Psoas muscle (tissue), 8 donors: ENCODE measurements around the gene C1orf210. TPM values are rescaled to one million over a fixed set of nuclear protein-coding genes. Genes with fewer than 3 reads are reported as not detected.

Experiments used
- ATAC-seq, 4 donors: fragments of 200-7000 bp; cut with Tn5 transposase; one replicate each; pipeline ENCODE4 v1.9.1; 2020; ENCODE audit warnings: moderate library complexity in 3 of 4, mild to moderate bottlenecking in 2 of 4
- DNase-seq, 2 donors: peaks; one replicate each; pipeline ENCODE4 v3.0.0-alpha.2; 2020
- H3K27ac ChIP-seq: fragments of 200-600 bp; one replicate; pipeline ENCODE4 v1.8.0; 2022
- H3K27me3 ChIP-seq, 3 donors: fragments of 200-600 bp in 1 of 3; one replicate each; pipeline versions ENCODE4 v1.6.1 to v1.8.0; 2013 to 2022; ENCODE audit warnings: low read length in 2 of 3, mild to moderate bottlenecking in 2 of 3, moderate library complexity in 1 of 3; ENCODE audit not compliant: insufficient read depth in 3 of 3
- H3K36me3 ChIP-seq, 2 donors: fragments of 200-600 bp in 1 of 2; one replicate each; pipeline versions ENCODE4 v1.6.1 to v1.8.0; 2013 to 2022; ENCODE audit warnings: low read depth in 1 of 2, mild to moderate bottlenecking in 1 of 2, moderate library complexity in 1 of 2; ENCODE audit not compliant: insufficient read depth in 1 of 2
- H3K4me1 ChIP-seq: fragments of 200-600 bp; one replicate; pipeline ENCODE4 v1.8.0; 2022
- H3K4me3 ChIP-seq: fragments of 200-600 bp; one replicate; pipeline ENCODE4 v1.8.0; 2022; ENCODE audit warnings: mild to moderate bottlenecking
- H3K9me3 ChIP-seq: fragments of 200-600 bp; one replicate; pipeline ENCODE4 v1.8.0; 2022
- WGBS, 3 donors: extraction: QIAGEN DNeasy Blood & Tissue Kit; methylation state at CpG; one replicate each; pipeline versions ENCODE4 v1.1.6 to v1.1.7; 2013; 5-methylcytosine and 5-hydroxymethylcytosine counted together
- intact Hi-C, 2 donors: fragments of 100-400 bp; cut with DNase I; formaldehyde crosslinking; loops; one replicate each; pipeline versions ENCODE4 v1.11.0 to v1.14.2; 2022
- polyA plus RNA-seq, 3 donors: library from polyadenylated mRNA; stranded (reverse); fragments of 200-250 nt; gene quantifications; one replicate each; pipeline ENCODE4 v1.2.3, GENCODE V29; 2013
- total RNA-seq, 4 donors: library from RNA; stranded (reverse); fragmentation: NEBNext Ultra II Directional in 2 of 4; extraction: Animal tissue kit (Norgen Biotek cat#: 25700) in 2 of 4; gene quantifications; one replicate each; pipeline versions ENCODE4 v1.2.1 to v1.2.4, GENCODE V29; 2021 to 2023
- TF ChIP-seq, protein P1 (sequence below): fragments of 200-600 bp; IDR thresholded peaks from one replicate; pipeline ENCODE4 v1.8.0; 2022; ENCODE audit warnings: antibody characterized with exemption
- donor health status: healthy with polysubstance abuse.
- donor health status: DM: no; HTN: no; CAD: no; lungs with moderate emphysema.
- donor health status: Bipolar disorder and iron deficiency.
- donor health status: healthy.
- donor health status: DM: yes; HTN: yes; CAD: no.
- donor health status: DM: no; HTN: no; CAD: no.
- donor health status: DM: no; HTN: no; CAD: no.
- donor health status: DM: yes; HTN: yes; CAD: no.

The C1orf210 gene
- total and polyA plus RNA-seq, 7 donors: 0.12 TPM; not detected in 6

DNA sequence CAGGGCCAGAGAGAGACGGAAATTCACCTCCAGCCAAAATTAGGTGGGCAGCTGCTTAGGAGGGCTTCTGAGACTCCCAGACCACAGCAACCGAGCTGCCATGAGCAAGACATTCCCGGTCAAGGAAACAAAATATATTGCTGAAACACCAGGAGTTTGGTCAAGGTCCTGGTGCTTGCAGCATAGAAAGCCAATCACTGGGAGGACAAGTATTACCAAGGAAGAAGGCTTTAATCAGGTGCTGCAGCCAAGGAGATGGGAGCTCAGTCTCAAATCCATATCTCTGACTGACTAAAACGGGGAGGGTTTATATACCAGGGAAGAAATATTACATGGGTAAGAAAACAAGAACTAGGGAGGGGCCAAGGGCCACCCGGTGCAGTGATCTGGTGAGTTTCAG, 34.4 kb downstream of the C1orf210 start:
- H3K4me1 ChIP-seq: no peaks in the 10 kb centered on the region
- H3K9me3 ChIP-seq: no peaks in the 10 kb centered on the region
- DNase-seq: no peak
- peaks cover 0 to 6% (median 0%) of the 10 kb centered on the region in 3 donors for H3K27me3 ChIP-seq
- TF ChIP-seq, protein P1, sequence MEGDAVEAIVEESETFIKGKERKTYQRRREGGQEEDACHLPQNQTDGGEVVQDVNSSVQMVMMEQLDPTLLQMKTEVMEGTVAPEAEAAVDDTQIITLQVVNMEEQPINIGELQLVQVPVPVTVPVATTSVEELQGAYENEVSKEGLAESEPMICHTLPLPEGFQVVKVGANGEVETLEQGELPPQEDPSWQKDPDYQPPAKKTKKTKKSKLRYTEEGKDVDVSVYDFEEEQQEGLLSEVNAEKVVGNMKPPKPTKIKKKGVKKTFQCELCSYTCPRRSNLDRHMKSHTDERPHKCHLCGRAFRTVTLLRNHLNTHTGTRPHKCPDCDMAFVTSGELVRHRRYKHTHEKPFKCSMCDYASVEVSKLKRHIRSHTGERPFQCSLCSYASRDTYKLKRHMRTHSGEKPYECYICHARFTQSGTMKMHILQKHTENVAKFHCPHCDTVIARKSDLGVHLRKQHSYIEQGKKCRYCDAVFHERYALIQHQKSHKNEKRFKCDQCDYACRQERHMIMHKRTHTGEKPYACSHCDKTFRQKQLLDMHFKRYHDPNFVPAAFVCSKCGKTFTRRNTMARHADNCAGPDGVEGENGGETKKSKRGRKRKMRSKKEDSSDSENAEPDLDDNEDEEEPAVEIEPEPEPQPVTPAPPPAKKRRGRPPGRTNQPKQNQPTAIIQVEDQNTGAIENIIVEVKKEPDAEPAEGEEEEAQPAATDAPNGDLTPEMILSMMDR: no peak
- WGBS, 3 donors: 81 to 85% (median 84%) methylated on average over 5 of the region's 5 CpGs
- no peak for ATAC-seq
- H3K36me3 ChIP-seq: no peaks in the 10 kb centered on the region
- intact Hi-C loops: no loop called here
- no peak overlapping the region for H3K27ac ChIP-seq
- no peak overlapping the region for H3K4me3 ChIP-seq

DNA sequence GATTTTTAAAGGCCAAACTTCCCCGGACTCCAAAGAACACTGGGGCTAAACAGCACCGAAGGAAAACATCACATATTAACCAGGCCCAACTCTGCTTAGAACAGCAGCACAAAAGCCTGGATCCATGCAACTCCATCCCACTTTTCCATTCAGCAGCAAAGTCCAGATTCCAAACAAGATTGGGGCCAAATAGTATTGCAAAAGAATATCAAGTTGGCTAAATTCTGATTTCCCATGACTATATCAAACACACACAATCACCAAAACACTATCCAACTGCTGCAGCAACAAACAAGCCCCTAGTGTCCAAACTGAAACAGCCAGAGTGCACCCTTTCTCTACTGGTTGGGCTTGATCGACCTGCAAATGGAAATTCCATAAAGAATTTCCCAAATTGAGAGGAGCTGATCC, 35.0 kb downstream of the C1orf210 start:
- no peaks in the 10 kb centered on the region for H3K4me1 ChIP-seq
- DNase-seq (no peak), ATAC-seq (no peak)
- intact Hi-C loops: no loop called here
- no peak overlapping the region for H3K4me3 ChIP-seq
- H3K9me3 ChIP-seq: no peaks in the 10 kb centered on the region
- peaks cover 0 to 6% (median 0%) of the 10 kb centered on the region in 3 donors for H3K27me3 ChIP-seq
- no peaks in the 10 kb centered on the region for H3K36me3 ChIP-seq
- WGBS, 3 donors: 79 to 83% (median 82%) methylated on average over 3 of the region's 3 CpGs
- TF ChIP-seq, protein P1: no peak
- no peak overlapping the region for H3K27ac ChIP-seq

DNA sequence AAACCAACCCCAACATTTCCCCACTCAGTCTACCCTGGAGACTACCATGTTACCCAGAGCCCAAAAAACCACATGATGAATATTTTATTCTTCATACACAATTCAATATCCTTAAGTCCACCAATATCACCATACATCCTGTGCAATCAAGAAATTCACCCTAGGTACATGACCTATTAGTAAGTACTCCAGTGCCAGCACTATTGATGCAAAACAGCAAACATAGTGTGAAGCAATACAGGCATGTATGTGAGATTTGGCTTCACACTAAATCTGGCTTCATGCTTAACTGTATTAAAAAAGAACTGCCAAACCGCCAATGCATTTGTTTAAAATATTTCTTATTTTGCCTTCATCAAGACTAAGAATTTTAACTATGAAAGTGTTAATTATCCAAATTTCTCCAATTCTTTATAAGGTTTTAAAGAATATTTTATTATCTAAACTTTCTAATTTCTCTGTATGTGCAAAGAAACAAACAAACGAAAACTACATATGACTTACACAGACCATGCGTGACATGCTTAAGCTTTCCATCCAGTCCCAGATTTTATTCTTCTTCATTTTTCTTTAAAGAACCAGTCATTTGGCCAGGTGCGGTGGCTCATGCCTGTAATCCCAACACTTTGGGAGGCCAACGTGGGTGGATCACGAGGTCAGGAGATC, 38.0 kb downstream of the C1orf210 start:
- H3K4me1 ChIP-seq: no peaks in the 10 kb centered on the region
- H3K27ac ChIP-seq: no peak overlapping the region
- no peaks in the 10 kb centered on the region for H3K36me3 ChIP-seq
- intact Hi-C loops: no loop called here
- ATAC-seq (no peak), DNase-seq (no peak)
- H3K27me3 ChIP-seq: peaks cover 0 to 6% (median 0%) of the 10 kb centered on the region in 3 donors
- no peak overlapping the region for H3K4me3 ChIP-seq
- no peaks in the 10 kb centered on the region for H3K9me3 ChIP-seq
- TF ChIP-seq, protein P1: no peak
- 77 to 89% (median 83%) methylated on average over 6 of the region's 6 CpGs for WGBS, 3 donors

DNA sequence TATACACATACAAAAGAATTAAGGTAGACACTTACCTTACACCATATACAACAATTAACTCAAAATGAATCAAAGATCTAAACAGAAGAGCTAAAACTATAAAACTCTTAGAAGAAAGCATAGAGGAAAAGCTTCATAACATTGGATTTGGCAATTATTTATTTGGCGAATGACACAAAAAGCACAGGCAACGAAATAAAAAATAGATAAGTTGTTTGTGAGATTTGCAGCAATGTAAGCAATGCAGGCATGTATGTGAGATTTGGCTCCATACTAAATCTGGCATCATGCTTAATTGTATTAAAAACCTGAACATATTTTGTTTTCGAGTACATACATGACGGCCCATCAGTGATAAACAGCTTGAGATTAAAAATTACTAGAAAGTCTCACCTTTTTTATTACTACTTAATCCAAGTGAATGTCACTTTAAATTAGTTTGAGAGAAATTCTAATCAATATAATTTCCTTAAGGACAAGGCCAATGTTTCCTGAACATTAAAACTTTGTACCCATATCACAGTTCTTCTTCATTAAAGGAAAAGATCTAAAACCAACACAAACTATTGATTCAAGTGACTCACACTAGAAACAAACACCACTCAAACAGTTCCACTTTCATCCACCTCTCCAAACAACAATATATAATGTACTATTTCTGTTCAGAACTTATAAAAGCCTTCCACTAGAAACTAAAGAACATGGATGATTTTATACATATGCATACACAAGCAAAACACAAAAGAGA, 38.7 kb downstream of the C1orf210 start:
- ATAC-seq: no peak
- intact Hi-C loops: no loop called here
- Histone ChIP-seq H3K4me1 (no peaks in the 10 kb centered on the region), H3K27ac (no peak overlapping the region), H3K9me3 (no peaks in the 10 kb centered on the region), H3K36me3 (no peaks in the 10 kb centered on the region), H3K27me3 (peaks cover 0 to 6% (median 0%) of the 10 kb centered on the region in 3 donors), H3K4me3 (no peak overlapping the region)
- no peak for DNase-seq
- whole genome bisulfite sequencing, 3 donors: 93 to 96% (median 95%) methylated on average over 4 of the region's 4 CpGs
- TF ChIP-seq, protein P1: no peak
